GM12892 (cell line): ENCODE results near the gene PRAME.

Experiments
- POLR2A ChIP-seq: IDR thresholded peaks from 2 replicates; pipeline ENCODE4 v1.6.1; 2011; ENCODE audit warnings: low read depth, low read length, control low read depth
- POLR2AphosphoS5 ChIP-seq: IDR thresholded peaks from 2 replicates; pipeline ENCODE4 v1.6.1; 2011; ENCODE audit warnings: low read depth, low read length, control low read depth

DNA sequence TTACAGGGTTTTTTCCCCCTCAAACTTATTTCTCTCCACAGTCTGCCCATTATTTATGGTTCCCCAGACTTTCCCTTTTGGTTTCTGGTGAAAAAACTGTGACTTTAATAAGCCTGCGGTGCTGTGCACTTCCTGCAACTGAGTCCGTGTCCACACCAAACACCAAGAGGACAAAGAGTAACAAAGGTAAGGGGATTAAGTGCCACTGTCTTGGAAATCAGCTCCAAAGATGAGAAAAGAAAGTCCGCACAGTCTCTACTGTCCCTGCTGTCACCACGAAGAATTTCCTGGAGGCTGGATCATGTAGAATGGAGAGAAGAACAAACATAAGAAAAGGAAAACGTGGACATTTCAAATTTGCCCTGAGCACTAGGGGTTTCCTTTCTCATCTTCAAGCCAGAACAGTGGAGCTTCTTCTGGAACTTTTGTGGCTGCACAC lies 17.9 kb upstream of the PRAME start:
- no peak for TF ChIP-seq POLR2A
- TF ChIP-seq POLR2AphosphoS5, result no peak
